Measurements from ENCODE around the gene ENTPD8. TPM values are rescaled to one million over a fixed set of nuclear protein-coding genes. Genes with fewer than 3 reads are reported as not detected.

Gene ENTPD8
- total RNA-seq, 2 donors from 2014 or later: 0.33 to 0.75 TPM

DNA sequence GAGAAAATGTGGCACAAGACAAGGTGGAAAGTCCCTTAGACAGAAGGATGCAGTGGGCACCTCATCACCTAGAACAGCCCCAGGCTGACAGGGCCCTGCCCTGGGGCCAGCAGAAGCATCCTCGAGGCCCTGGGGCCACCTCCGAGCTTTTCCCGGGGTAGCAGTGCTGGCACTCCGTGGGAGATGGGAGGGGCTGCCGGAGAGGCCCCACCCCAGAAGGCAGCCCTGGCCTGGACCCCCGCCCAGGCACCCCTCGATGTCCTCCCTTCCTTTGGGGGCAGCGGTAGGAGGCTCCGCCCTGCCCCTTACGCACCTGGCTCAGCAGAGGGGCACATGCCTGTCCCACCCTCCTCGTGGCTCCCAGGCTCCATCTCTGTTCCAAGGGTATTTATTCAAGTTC lies 35.7 kb upstream of the ENTPD8 start:
- WGBS, 2 experiments (ENCODE audit: insufficient coverage in 1 of 2, insufficient read length in 1 of 2): 89 to 91% methylated on average over 6 to 11 of the region's 11 CpGs
- Histone ChIP-seq H3K4me1 (ENCODE audit: control insufficient read depth, insufficient read depth, low read length) (no peaks in the 10 kb centered on the region), H3K36me3 (ENCODE audit: control insufficient read depth, insufficient read depth, low read length) (no peaks in the 10 kb centered on the region), H3K27ac (ENCODE audit: low read depth, low read length) (no peak overlapping the region), H3K4me3 (ENCODE audit: low read length) (no peak overlapping the region), H3K9ac (ENCODE audit: extremely low read depth, low read length, poor library complexity, severe bottlenecking) (no peak overlapping the region), H3K9me3 (ENCODE audit: control insufficient read depth, low read length) (peaks cover 7% of the 10 kb centered on the region), H3K27me3 (ENCODE audit: control insufficient read depth, insufficient read depth, low read length, poor library complexity, severe bottlenecking) (no peaks in the 10 kb centered on the region)
- Mint-ChIP-seq H3K9me3 (peaks cover 38% of the 10 kb centered on the region), H3K27me3 (ENCODE audit: insufficient read depth) (peaks cover 3% of the 10 kb centered on the region), H3K4me1 (no peaks in the 10 kb centered on the region), H3K27ac (no peak overlapping the region), H3K4me3 (no peak overlapping the region), H3K36me3 (ENCODE audit: low read depth) (peaks cover 2% of the 10 kb centered on the region)
- DNase-seq: no peak
- TF ChIP-seq, protein P1, sequence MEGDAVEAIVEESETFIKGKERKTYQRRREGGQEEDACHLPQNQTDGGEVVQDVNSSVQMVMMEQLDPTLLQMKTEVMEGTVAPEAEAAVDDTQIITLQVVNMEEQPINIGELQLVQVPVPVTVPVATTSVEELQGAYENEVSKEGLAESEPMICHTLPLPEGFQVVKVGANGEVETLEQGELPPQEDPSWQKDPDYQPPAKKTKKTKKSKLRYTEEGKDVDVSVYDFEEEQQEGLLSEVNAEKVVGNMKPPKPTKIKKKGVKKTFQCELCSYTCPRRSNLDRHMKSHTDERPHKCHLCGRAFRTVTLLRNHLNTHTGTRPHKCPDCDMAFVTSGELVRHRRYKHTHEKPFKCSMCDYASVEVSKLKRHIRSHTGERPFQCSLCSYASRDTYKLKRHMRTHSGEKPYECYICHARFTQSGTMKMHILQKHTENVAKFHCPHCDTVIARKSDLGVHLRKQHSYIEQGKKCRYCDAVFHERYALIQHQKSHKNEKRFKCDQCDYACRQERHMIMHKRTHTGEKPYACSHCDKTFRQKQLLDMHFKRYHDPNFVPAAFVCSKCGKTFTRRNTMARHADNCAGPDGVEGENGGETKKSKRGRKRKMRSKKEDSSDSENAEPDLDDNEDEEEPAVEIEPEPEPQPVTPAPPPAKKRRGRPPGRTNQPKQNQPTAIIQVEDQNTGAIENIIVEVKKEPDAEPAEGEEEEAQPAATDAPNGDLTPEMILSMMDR (conservative IDR thresholded peaks at IDR 0.05): no peak

DNA sequence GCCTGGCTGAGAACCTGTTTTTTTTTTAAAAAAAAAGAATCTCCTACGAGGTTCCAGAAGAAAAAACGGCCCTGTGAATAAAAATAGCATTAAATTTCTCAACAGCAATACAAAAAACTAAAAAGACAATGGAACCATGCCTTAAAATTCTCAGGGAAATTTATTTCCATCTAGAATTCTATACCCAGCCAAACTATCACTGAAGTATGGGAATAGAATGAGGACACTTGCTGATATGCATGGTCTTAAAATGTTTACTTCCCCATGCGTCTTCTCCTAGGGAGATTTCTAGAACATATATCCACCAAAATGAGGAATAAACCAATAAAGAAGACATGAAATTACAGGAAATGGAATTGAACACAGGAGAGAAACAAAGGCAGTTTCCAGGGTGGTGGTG lies 34.5 kb upstream of the ENTPD8 start:
- no peak overlapping the region for H3K4me3 ChIP-seq (ENCODE audit: low read length)
- Mint-ChIP-seq H3K36me3 (ENCODE audit: low read depth) (peaks cover 2% of the 10 kb centered on the region), H3K4me1 (no peaks in the 10 kb centered on the region), H3K9me3 (peaks cover 38% of the 10 kb centered on the region), H3K4me3 (no peak overlapping the region), H3K27ac (no peak overlapping the region), H3K27me3 (ENCODE audit: insufficient read depth) (peaks cover 3% of the 10 kb centered on the region)
- H3K4me1 ChIP-seq (ENCODE audit: control insufficient read depth, insufficient read depth, low read length): no peaks in the 10 kb centered on the region
- H3K27ac ChIP-seq (ENCODE audit: low read depth, low read length): no peak overlapping the region
- H3K9me3 ChIP-seq (ENCODE audit: control insufficient read depth, low read length): peaks cover 7% of the 10 kb centered on the region
- DNase-seq: no peak
- no peaks in the 10 kb centered on the region for H3K36me3 ChIP-seq (ENCODE audit: control insufficient read depth, insufficient read depth, low read length)
- 75 to 80% methylated on average over 2 of the region's 3 CpGs for WGBS, 2 experiments (ENCODE audit: insufficient coverage in 1 of 2, insufficient read length in 1 of 2)
- H3K27me3 ChIP-seq (ENCODE audit: control insufficient read depth, insufficient read depth, low read length, poor library complexity, severe bottlenecking): no peaks in the 10 kb centered on the region
- no peak overlapping the region for H3K9ac ChIP-seq (ENCODE audit: extremely low read depth, low read length, poor library complexity, severe bottlenecking)
- TF ChIP-seq, protein P1 (conservative IDR thresholded peaks at IDR 0.05): no peak

DNA sequence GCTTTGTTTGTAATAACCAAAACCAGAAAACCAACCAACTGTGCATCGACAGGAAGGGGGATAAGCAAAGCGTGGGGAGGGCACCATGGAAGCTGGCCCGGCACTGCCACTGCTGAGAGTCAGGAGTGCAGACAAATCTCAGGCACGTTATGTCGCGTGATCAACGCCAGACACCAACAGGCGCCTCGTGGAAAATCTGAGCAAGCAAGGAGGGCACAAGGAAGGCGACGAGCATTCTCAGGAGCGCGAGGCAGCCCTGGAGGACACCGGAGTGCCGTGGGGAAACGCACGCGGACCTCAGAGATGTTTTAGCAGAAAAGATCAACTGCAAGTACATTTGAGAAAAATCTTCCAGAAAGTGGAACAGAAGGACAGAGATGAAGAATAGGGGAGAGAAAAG lies 33.1 kb upstream of the ENTPD8 start:
- no peak for DNase-seq
- H3K9ac ChIP-seq (ENCODE audit: extremely low read depth, low read length, poor library complexity, severe bottlenecking): no peak overlapping the region
- no peaks in the 10 kb centered on the region for H3K4me1 Mint-ChIP-seq
- no peak overlapping the region for H3K27ac Mint-ChIP-seq
- H3K9me3 ChIP-seq (ENCODE audit: control insufficient read depth, low read length): peaks cover 7% of the 10 kb centered on the region
- H3K4me3 Mint-ChIP-seq: no peak overlapping the region
- WGBS, 2 experiments (ENCODE audit: insufficient coverage in 1 of 2, insufficient read length in 1 of 2): 92 to 97% methylated on average over 18 of the region's 18 CpGs
- peaks cover 38% of the 10 kb centered on the region for H3K9me3 Mint-ChIP-seq
- H3K27me3 ChIP-seq (ENCODE audit: control insufficient read depth, insufficient read depth, low read length, poor library complexity, severe bottlenecking): no peaks in the 10 kb centered on the region
- H3K27ac ChIP-seq (ENCODE audit: low read depth, low read length): no peak overlapping the region
- no peaks in the 10 kb centered on the region for H3K4me1 ChIP-seq (ENCODE audit: control insufficient read depth, insufficient read depth, low read length)
- TF ChIP-seq, protein P1 (conservative IDR thresholded peaks at IDR 0.05): no peak
- H3K36me3 ChIP-seq (ENCODE audit: control insufficient read depth, insufficient read depth, low read length): no peaks in the 10 kb centered on the region
- H3K36me3 Mint-ChIP-seq (ENCODE audit: low read depth): peaks cover 2% of the 10 kb centered on the region
- no peak overlapping the region for H3K4me3 ChIP-seq (ENCODE audit: low read length)
- H3K27me3 Mint-ChIP-seq (ENCODE audit: insufficient read depth): peaks cover 3% of the 10 kb centered on the region
